H9 (cell line): ENCODE results near the gene SLC29A1. TPM values are rescaled to one million over a fixed set of nuclear protein-coding genes. Genes with fewer than 3 reads are reported as not detected.

Experiments
- DNase-seq: peaks from one replicate; pipeline ENCODE4 v3.0.0-alpha.2; 2017
- H2AFZ ChIP-seq: one replicate; pipeline ENCODE4 v1.6.1; 2013; ENCODE audit warnings: mild to moderate bottlenecking, low read length, control low read depth, moderate library complexity
- H2AK5ac ChIP-seq: 2 replicates; pipeline ENCODE4 v1.6.1; 2013; ENCODE audit warnings: low read length, control low read depth, mixed read lengths; ENCODE audit not compliant: insufficient read length
- H2BK120ac ChIP-seq: one replicate; pipeline ENCODE4 v1.6.1; 2013; ENCODE audit warnings: low read depth, mild to moderate bottlenecking, low read length, control low read depth, inconsistent platforms; ENCODE audit not compliant: poor library complexity, severe bottlenecking
- H2BK12ac ChIP-seq: 2 replicates; pipeline ENCODE4 v1.6.1; 2013; ENCODE audit warnings: low read length, control low read depth, mixed read lengths, low read depth; ENCODE audit not compliant: insufficient read length
- H2BK15ac ChIP-seq: 2 replicates; pipeline ENCODE4 v1.6.1; 2013; ENCODE audit warnings: low read depth, low read length, control low read depth
- H2BK20ac ChIP-seq: one replicate; pipeline ENCODE4 v1.6.1; 2013; ENCODE audit warnings: low read depth, mild to moderate bottlenecking, low read length, control low read depth, inconsistent platforms; ENCODE audit not compliant: poor library complexity, severe bottlenecking
- H2BK5ac ChIP-seq: 2 replicates; pipeline ENCODE4 v1.6.1; 2013; ENCODE audit warnings: low read length, control low read depth, mixed read lengths; ENCODE audit not compliant: insufficient read length
- H3K14ac ChIP-seq: 2 replicates; pipeline ENCODE4 v1.6.1; 2013; ENCODE audit warnings: low read length, control low read depth; ENCODE audit not compliant: insufficient read depth
- H3K18ac ChIP-seq: 2 replicates; pipeline ENCODE4 v1.6.1; 2013; ENCODE audit warnings: low read depth, mild to moderate bottlenecking, mixed read lengths, low read length, control low read depth; ENCODE audit not compliant: insufficient read length
- H3K23ac ChIP-seq: 2 replicates; pipeline ENCODE4 v1.6.1; 2013; ENCODE audit warnings: low read length, control low read depth, mixed read lengths, low read depth; ENCODE audit not compliant: insufficient read length
- H3K23me2 ChIP-seq: 2 replicates; pipeline ENCODE4 v1.6.1; 2013; ENCODE audit warnings: low read depth, mild to moderate bottlenecking, mixed read lengths, low read length, control low read depth; ENCODE audit not compliant: insufficient read length, poor library complexity, severe bottlenecking
- H3K27ac ChIP-seq: 2 replicates; pipeline ENCODE4 v1.5.1; 2013; ENCODE audit warnings: low read length, control low read depth, mixed read lengths, low read depth; ENCODE audit not compliant: insufficient read length
- H3K27me3 ChIP-seq: 2 replicates; pipeline ENCODE4 v1.6.1; 2013; ENCODE audit warnings: low read length, control low read depth, inconsistent platforms; ENCODE audit not compliant: insufficient read depth
- H3K4ac ChIP-seq: 2 replicates; pipeline ENCODE4 v1.6.1; 2013; ENCODE audit warnings: low read depth, mild to moderate bottlenecking, control low read depth, inconsistent platforms, low read length, moderate library complexity
- H3K4me1 ChIP-seq: 2 replicates; pipeline ENCODE4 v1.6.1; 2013; ENCODE audit warnings: low read length, control low read depth, inconsistent platforms; ENCODE audit not compliant: insufficient read depth
- H3K4me2 ChIP-seq: 2 replicates; pipeline ENCODE4 v1.6.1; 2013; ENCODE audit warnings: low read length, control low read depth, mixed read lengths; ENCODE audit not compliant: insufficient read length, insufficient read depth
- H3K56ac ChIP-seq: 2 replicates; pipeline ENCODE4 v1.6.1; 2013; ENCODE audit warnings: low read depth, mild to moderate bottlenecking, mixed read lengths, low read length, control low read depth; ENCODE audit not compliant: insufficient read length
- H3K79me1 ChIP-seq: 2 replicates; pipeline ENCODE4 v1.6.1; 2013; ENCODE audit warnings: low read depth, mild to moderate bottlenecking, moderate library complexity, low read length, control low read depth, inconsistent platforms; ENCODE audit not compliant: insufficient read depth, poor library complexity, severe bottlenecking
- H3K79me2 ChIP-seq: 2 replicates; pipeline ENCODE4 v1.6.1; 2013; ENCODE audit warnings: low read length, control low read depth, inconsistent platforms; ENCODE audit not compliant: insufficient read depth
- H3K9ac ChIP-seq: 2 replicates; pipeline ENCODE4 v1.6.1; 2013; ENCODE audit warnings: low read length, control low read depth, mixed read lengths; ENCODE audit not compliant: insufficient read length; ENCODE audit errors: extremely low read depth
- H3K9me3 ChIP-seq: one replicate; pipeline ENCODE4 v1.6.1; 2013; ENCODE audit warnings: low read depth, low read length, inconsistent platforms; ENCODE audit not compliant: control insufficient read depth
- H3T11ph ChIP-seq: one replicate; pipeline ENCODE4 v1.6.1; 2013; ENCODE audit warnings: mild to moderate bottlenecking, low read length, control low read depth, inconsistent platforms
- H4K20me1 ChIP-seq: one replicate; pipeline ENCODE4 v1.6.1; 2013; ENCODE audit not compliant: control insufficient read depth, insufficient read length, insufficient read depth
- H4K5ac ChIP-seq: 2 replicates; pipeline ENCODE4 v1.6.1; 2013; ENCODE audit warnings: low read depth, mild to moderate bottlenecking, mixed read lengths, low read length, control low read depth; ENCODE audit not compliant: insufficient read length
- H4K8ac ChIP-seq: replicated peaks from 2 replicates; pipeline ENCODE4 v1.6.1; 2013; ENCODE audit warnings: low read length, control low read depth, mixed read lengths, low read depth; ENCODE audit not compliant: insufficient read length
- H4K91ac ChIP-seq: 2 replicates; pipeline ENCODE4 v1.6.1; 2013; ENCODE audit warnings: low read depth, mild to moderate bottlenecking, moderate library complexity, mixed read lengths, low read length, control low read depth; ENCODE audit not compliant: insufficient read length
- H3K27ac Mint-ChIP-seq, 3 experiments: 2 replicates in 2 of 3; 3 replicates in 1 of 3; pipeline ENCODE4 v1.8.0; 2020 to 2021; ENCODE audit warnings: mixed read lengths in 3 of 3, mild to moderate bottlenecking in 1 of 3, moderate library complexity in 1 of 3
- H3K27me3 Mint-ChIP-seq: 2 replicates; pipeline ENCODE4 v1.8.0; 2021; ENCODE audit warnings: low read depth, mild to moderate bottlenecking, moderate library complexity, mixed read lengths
- H3K36me3 Mint-ChIP-seq, 3 experiments: 2 replicates in 2 of 3; 3 replicates in 1 of 3; pipeline ENCODE4 v1.8.0; 2020 to 2021; ENCODE audit warnings: low read depth in 3 of 3, mixed read lengths in 3 of 3; ENCODE audit not compliant: insufficient read depth in 1 of 3
- H3K4me1 Mint-ChIP-seq, 2 experiments: 2 replicates each; pipeline ENCODE4 v1.8.0; 2020; ENCODE audit warnings: mixed read lengths in 2 of 2
- H3K4me3 Mint-ChIP-seq, 2 experiments: 2 replicates in 1 of 2; 3 replicates in 1 of 2; pipeline ENCODE4 v1.8.0; 2020 to 2021; ENCODE audit warnings: mild to moderate bottlenecking in 2 of 2, mixed read lengths in 2 of 2, moderate library complexity in 1 of 2
- H3K9me3 Mint-ChIP-seq, 2 experiments: 2 replicates in 1 of 2; 3 replicates in 1 of 2; pipeline ENCODE4 v1.8.0; 2020; ENCODE audit warnings: mild to moderate bottlenecking in 2 of 2, mixed read lengths in 2 of 2, moderate library complexity in 1 of 2
- CTCF ChIP-seq: fragments of 200-600 bp; sonication (generic); conservative IDR thresholded peaks from 3 replicates; pipeline ENCODE4 v1.8.0; 2021; ENCODE audit warnings: antibody characterized with exemption, mild to moderate bottlenecking
- WGBS: extraction: QIAGEN DNeasy Blood & Tissue Kit; methylation state at CpG from one replicate; pipeline ENCODE4 v1.1.7; 2013; ENCODE audit warnings: missing lambda C conversion rate, low lambda C conversion rate, mixed read lengths; ENCODE audit not compliant: insufficient read length; ENCODE audit errors: extremely low coverage; 5-methylcytosine and 5-hydroxymethylcytosine counted together
- total RNA-seq: library from RNA; stranded (reverse); gene quantifications from 2 replicates; pipeline ENCODE4 v1.2.1, GENCODE V29; 2021

SLC29A1 gene
- total RNA-seq, 1 experiment from 2014 or later: 124 TPM

DNA sequence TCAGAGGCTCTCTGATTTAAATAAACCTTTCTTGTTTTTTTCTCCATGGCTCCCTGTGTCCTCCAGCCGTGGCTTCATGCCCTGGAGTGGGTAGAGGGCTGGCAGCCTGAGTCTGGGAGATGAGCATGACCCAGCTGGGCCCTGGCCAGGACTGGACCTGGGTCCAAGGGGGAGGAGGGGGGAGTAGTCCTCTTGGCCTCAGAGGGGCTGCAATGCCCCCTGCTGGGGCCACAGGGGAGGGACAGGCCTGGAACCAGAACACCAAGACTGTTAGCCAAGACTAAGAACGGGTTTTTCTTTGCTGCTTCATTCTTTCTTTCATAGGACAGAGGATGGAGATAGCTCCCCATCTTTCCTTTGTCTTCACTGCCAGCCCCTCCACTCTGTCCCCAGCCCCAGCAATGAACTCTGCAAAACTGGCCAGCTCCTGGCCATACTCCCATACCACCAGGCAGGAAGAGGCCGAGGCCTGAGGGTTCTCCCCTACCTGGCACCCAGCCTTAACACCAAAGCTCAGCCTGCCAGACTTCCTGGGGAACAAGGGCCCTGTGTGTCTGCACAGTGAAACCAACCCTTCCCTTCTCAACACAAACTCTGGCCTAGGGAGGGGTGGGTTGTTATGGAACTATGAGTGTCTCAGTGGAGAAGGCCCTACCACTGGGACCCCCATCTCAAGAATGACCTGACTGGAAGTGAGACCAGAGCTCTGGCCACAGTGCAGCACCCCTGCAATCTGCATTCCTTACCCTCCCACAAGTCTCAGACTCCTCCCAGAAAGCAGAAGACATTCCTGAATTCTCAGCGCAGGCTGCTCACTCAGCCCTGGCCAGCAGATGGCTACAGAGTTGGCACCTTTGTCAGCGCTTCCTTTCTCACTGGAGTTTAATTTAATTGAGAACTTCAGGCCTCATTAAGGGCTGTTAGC is 11.0 kb downstream of the SLC29A1 start:
- Mint-ChIP-seq H3K4me1 (peaks cover 35 to 37% of the 10 kb centered on the region in 2 experiments), H3K4me3 (no peak overlapping the region), H3K9me3 (no peaks in the 10 kb centered on the region; a peak in 1 of 5 replicates), H3K27me3 (peaks cover 9% of the 10 kb centered on the region), H3K36me3 (peaks cover 41 to 60% (median 58%) of the 10 kb centered on the region in 3 experiments), H3K27ac (peak overlapping the region; percentile 81 to 96 (median 88); a peak in 6 of 7 replicates)
- no CpG with 5 or more reads among the region's 5 CpGs for WGBS
- no peak overlapping the region for H3K18ac ChIP-seq
- no peak overlapping the region for H4K5ac ChIP-seq
- no peak overlapping the region for H2BK120ac ChIP-seq
- H3T11ph ChIP-seq: no peak overlapping the region
- H4K8ac ChIP-seq: no peak overlapping the region
- no peak overlapping the region for H3K27ac ChIP-seq
- no peak overlapping the region for H2AK5ac ChIP-seq
- no peak overlapping the region for H3K9ac ChIP-seq
- no peak overlapping the region for H2BK12ac ChIP-seq
- H3K79me1 ChIP-seq: no peaks in the 10 kb centered on the region
- H2BK20ac ChIP-seq: no peak overlapping the region
- H3K4ac ChIP-seq: no peak overlapping the region
- no peaks in the 10 kb centered on the region for H4K20me1 ChIP-seq
- H3K23me2 ChIP-seq: peaks cover 3% of the 10 kb centered on the region
- H2AFZ ChIP-seq: no peak overlapping the region
- H2BK15ac ChIP-seq: no peak overlapping the region
- no peak overlapping the region for H4K91ac ChIP-seq
- H2BK5ac ChIP-seq: no peak overlapping the region
- no peak overlapping the region; the same call in 1 of the 2 replicates for H3K14ac ChIP-seq
- H3K9me3 ChIP-seq: no peaks in the 10 kb centered on the region
- peak; percentile 88 for DNase-seq
- no peak overlapping the region for H3K4me2 ChIP-seq
- H3K79me2 ChIP-seq: no peaks in the 10 kb centered on the region
- H3K27me3 ChIP-seq: no peaks in the 10 kb centered on the region
- H3K23ac ChIP-seq: no peak overlapping the region
- no peaks in the 10 kb centered on the region; the same call in 1 of the 2 replicates for H3K4me1 ChIP-seq
- no peak overlapping the region for H3K56ac ChIP-seq
- TF ChIP-seq CTCF: peak; percentile 67
